RPMI8226 (cell line): ENCODE measurements around the gene INTS15.

Experiments used
- DNase-seq: peaks from one replicate; pipeline ENCODE4 v3.0.0-alpha.2; 2015

The INTS15 gene

DNA sequence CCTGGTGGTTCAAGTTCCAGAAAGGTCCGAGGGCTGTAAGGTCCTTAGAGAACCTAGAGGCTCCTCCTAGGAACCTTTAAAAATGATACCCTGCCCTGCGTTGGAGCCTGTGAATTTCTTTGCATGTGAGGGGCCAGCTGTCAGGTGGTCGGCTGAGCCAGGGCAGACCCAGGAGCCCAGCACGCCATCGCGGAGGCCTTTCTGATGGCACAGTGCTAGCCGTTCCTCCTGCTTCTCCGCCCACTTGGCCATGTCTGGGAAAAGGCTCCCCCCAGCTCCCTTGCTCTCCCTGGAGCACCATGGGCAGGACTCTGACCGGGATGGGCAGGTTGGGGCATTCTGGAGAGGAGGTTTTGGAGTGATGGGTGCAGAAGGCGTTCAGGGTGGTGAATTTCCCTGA, 54.9 kb downstream of the INTS15 start:
- DNase-seq, result no peak

DNA sequence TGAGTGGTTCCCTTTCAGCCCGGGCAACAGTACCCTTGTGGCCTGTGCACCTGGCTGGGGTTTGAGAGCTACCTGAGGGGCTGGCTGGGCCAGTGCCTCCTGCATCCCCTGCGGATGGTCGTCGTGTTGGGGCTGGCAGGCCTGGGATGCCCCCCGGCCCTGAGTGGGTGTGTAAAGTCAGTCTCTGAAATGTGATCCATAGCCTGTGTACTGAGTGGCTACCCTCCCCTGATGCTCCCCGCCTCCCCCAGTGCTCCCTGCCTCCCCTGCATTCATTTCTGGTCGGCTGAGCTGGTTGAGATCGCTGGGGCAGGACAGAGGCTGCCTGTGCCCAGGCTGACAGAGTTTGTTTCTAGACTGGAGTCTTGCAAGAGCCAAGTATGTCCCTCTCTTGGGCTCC, 56.6 kb downstream of the INTS15 start:
- DNase-seq, result no peak

DNA sequence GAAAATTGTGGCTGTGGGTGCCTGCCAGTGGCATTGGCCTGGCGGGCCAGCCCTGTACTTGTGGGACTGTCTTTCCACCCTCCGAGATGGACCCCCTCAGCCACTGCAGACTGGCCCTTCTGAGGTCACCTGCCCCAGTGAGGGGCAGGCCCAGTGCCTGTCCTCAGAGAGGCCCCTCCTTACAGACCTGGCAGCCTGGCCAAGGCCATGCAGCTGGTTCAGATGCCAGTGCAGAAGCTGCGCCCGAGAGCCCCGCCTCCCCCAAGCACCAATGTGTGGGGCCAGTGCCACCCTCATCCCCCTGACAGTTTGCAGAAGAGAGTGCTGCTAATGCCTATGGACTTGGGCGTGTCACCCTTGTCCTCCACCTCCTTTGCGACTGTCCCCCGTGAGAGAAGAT, 57.3 kb downstream of the INTS15 start:
- DNase-seq, result no peak

DNA sequence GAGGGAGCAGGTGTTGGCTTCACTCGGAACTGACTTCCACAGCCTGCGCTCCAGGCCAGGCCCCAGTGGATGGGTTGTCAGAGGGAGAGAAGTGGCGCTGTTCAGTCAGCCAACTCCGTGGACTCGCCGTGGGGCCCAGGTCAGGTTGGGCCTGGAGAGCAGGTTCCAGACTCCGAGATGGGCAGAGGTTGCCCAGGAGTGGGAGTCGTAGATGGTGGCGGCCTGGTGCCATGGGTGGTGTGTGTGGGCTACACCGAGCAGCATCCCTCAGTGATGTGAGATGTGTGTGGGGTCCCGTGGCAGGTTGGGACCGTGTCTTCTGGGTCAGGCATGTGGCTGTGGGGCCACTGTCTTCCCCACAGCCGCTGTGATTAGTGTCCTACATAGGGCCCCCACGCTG, 57.7 kb downstream of the INTS15 start:
- no peak for DNase-seq

DNA sequence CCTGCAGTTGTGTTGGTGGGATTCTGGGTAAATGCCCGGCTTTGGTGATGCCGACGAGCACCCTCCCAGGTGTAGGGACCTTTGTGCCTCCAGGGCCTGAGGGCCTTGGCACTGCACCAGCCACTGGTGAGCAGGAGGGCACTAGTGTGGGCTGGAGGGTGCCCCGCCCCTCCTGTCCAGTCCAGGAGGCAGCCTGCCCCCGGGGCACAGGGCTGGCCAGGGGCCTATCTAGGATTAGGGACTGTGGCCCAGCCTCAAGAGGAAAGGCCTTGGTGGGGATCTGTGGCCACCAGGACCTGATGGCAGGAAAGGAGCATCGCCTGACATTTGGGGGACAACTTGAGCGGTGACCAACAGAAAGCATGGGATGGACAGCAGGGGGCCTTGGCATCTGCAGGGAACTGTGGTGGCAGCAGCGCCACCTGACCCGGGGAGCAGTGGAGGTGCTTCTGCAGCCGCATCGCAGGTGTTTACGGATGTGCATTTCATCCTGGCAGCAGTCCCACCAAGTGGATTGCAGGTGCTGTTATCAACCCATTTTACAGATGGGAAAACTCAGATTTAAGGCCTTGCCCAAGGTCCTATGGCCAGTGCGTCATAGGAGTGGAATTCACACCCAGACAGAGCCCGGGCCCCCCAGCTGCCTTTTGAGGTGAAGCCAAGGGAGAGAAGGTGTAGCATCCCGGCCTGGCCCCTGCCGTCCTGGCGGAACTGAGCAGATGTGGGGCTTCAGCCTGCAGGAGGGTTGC, 58.4 kb downstream of the INTS15 start:
- no peak for DNase-seq

DNA sequence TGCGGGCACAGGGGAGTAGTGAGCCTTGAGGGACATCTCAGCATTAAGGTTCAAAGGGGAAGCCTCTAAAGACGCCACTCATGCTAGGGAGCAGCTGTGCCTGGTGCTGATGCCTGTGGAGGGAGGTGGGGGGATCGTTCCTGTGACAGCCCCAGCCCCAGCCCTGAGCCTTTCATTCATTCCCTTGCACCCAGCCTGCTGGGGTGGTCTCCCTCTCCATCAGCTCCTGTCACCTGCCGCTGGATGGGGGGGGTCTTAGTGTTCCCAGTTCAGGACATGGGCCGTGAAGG, 58.9 kb downstream of the INTS15 start:
- DNase-seq, result no peak

DNA sequence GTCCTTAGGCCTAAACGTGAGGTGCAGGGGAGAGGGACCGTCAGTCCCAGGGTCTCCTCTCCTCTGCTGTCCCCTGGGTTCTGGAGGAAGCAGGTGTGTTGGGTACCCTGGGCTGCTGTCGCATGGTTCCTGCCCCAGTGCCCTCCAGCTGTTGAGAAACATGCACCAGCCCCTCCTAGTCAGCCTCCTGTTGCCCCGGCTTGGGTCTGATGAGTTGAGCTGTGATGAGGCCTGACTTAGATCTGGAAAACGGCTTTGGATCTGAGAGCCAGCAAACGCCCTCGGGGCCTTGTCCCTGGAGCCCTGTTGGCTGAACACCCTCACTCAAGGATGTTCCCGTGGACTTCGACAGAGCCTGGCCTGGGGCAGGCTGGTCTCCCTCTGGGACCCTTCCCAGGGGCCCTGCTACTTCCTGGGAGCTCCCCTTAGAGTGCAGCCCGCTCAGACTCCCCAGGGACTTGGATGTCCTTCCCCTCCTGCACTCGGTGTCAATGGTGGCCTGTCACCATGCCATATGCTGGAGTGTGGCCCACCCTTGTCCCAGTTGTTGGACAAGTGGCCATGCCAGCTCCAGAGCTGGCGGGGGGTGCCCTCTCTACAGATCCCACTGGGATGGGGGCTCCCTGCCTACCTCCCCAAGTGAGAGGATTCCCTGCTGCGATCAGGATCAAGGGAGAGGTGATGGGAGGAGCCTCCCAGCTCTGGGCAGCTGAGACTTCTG, 59.6 kb downstream of the INTS15 start:
- DNase-seq, result no peak

DNA sequence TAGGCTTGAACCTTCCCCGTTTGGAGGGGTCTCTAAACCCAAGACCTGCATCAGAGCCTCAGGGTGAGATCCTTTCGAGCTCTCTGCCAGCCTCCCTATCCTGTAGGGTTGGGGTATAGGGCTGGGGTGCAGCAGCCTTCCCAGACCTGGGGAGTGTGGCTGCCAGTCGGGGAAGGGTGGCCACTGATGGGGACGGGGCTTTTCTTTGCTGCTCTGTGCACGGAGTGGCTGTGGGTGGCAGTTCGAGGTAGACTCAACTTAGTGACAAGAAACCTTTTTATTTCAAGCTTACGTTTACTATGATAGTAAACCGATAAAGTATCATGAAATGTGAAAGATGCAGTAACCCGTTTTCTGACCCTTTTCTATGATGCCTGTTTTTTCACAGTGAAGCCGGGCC, 60.3 kb downstream of the INTS15 start:
- DNase-seq, result no peak

DNA sequence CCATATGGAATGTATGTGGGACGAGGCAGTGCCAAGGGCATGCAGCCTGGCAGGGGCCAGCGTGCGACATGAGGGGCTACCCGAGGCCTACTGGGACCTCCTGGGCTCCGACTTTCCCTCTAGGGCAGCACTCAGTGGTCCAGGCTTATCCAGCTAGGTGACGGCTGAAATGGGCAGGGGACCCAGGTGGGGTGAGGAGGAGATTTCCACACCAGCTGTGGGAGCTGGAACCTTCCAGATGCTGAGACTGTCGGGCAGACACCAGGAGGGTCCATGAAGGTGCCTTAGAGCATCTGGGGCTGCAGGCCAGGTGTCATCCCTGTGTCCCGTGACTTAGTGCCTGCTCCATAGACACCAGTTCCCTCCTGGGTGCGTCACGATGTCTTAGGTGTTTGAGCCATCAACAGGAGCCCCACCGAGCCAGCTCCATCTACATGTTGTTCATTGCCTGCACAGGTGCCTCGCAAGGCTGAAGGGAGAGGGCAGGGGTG, 60.7 kb downstream of the INTS15 start:
- DNase-seq, result no peak

DNA sequence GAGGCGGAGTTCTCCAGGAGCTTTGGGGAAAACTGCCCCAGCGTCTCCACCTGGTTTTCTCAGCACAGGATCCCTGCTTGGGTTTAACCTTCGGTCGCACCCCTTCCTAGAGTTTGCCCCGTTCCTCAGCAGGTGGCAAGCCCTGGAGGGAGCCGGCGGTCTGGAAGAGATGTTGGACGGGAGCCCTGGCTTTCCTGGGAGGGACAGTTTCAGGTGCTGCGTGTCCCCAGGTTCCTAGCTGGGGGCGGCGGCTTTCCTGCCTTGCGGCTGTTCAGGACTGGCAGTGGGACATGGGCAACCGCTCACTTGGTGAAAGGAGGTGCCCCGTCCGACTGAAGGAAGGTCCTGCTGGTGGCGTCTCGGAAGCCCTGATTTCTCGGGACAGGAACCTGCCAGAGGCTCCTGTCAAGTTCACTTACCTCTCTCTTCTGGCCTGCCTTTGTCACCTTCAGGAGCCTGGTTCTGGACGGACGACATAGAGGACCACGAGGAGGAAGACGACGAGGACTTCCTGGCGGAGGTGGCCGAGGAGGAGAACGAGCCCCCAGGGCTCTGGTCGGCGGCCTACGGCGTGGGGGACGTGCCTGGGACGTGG, 62.1 kb downstream of the INTS15 start:
- no peak for DNase-seq

DNA sequence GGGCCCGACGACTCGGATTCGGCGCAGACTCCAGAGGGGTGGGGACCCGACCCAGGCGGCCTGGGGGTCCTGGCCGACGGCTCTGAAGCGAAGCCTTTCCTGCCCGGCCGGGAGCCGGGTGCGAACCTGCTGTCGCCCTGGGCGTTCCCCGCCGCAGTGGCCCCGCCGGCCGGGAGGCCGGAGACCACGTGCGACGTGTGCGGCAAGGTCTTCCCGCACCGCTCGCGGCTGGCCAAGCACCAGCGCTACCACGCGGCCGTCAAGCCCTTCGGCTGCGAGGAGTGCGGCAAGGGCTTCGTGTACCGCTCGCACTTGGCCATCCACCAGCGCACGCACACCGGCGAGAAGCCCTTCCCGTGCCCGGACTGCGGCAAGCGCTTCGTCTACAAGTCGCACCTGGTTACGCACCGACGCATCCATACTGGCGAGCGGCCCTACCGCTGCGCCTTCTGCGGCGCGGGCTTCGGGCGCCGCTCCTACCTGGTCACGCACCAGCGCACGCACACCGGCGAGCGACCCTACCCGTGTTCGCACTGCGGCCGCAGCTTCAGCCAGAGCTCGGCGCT, 62.7 kb downstream of the INTS15 start:
- no peak for DNase-seq

DNA sequence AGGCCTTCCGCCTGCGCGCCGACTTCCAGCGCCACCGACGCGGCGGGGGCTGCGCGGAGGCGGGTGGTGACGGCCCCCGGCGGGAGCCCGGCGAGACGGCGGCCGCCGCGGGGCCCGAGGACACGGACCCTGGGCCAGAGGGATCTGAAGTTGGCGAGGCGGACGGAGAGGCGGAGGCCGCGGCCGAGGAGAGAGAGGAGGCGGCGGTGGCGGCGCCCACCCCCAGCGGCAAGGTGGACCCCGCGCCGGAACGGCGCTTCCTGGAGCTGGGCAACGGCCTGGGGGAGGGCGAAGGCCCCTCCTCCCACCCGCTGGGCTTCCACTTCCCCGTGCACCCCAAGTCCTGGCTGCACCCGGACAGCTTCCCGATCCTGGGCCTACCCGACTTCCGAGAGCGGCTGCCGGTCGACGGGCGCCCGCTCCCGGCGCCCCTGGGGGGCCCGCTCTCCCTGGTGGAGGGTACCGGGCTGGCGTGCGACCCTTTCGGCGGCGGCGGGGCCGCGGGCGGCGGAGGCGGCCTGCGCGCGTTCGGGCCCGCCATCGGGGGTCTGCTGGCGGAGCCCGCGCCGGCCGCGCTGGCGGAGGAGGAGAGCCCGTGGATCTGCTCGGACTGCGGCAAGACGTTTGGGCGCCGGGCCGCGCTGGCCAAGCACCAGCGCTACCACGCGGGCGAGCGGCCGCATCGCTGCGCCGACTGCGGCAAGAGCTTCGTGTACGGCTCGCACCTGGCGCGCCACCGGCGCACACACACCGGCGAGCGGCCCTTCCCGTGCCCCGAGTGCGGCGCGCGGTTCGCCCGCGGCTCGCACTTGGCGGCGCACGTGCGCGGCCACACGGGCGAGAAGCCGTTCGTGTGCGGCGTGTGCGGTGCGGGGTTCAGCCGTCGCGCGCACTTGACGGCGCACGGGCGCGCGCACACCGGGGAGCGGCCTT, 63.5 kb downstream of the INTS15 start:
- no peak for DNase-seq

DNA sequence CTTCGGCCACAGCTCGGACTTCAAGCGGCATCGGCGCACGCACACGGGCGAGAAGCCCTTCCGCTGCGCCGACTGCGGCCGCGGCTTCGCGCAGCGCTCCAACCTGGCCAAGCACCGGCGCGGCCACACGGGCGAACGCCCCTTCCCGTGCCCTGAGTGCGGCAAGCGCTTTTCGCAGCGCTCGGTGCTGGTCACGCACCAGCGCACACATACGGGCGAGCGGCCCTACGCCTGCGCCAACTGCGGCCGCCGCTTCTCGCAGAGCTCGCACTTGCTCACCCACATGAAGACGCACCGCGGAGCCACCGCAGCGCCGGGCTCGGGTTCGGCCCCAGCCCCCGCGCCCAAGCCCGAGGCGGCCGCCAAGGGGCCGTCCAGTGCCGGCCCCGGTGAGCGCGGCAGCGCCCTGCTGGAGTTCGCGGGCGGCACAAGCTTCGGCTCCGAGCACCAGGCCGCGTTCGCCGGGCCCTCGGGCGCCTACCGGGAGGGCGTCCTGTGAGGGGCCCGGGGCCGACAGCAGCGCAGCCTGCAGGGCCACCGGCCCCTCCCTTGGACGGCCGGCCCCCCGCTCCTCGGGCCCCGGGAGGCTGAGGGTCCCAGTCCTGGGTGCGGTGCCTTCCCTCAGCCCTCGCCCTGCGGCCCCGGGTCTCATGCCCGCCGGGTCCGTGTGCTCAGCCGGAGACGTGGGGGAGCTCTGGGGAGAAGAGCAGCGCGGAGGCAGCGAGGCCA, 64.5 kb downstream of the INTS15 start:
- no peak for DNase-seq

DNA sequence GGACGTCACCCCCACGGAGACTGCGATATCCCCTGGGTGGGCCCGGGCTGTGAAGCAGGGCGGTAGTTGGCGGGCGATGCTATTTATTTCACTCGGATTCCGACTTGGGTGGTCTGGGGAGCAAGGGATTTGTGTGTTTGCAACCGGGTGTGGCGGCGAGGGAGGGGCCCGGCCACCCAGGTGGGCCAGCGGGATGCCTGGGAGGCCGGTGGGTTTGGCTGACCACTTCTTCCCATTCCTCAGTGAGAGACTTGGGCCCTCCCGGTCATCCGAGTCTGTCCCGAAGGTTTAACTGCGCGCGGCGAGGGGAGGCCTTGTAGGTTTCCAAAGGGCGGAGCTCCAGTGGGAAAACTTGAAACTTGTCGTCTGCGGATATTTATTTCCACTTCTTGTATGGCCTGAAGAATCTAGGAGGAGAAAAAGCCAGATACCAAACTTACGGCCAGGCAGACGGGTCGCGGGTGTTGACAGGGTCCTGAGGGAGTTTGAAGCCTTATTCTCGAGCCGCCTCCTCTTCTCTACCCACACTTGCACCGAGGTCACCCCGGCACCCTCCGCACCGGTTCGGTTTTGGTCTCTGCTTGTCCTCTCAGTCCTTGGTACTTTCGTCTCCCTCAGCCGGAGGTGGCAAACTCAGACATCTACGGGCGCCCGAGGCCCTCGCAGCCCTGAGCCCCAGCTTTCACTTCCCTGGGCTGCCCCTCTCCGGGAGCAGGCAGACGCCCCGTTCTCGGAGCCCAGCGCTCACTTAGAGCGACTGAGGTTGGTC, 65.2 kb downstream of the INTS15 start:
- no peak for DNase-seq

DNA sequence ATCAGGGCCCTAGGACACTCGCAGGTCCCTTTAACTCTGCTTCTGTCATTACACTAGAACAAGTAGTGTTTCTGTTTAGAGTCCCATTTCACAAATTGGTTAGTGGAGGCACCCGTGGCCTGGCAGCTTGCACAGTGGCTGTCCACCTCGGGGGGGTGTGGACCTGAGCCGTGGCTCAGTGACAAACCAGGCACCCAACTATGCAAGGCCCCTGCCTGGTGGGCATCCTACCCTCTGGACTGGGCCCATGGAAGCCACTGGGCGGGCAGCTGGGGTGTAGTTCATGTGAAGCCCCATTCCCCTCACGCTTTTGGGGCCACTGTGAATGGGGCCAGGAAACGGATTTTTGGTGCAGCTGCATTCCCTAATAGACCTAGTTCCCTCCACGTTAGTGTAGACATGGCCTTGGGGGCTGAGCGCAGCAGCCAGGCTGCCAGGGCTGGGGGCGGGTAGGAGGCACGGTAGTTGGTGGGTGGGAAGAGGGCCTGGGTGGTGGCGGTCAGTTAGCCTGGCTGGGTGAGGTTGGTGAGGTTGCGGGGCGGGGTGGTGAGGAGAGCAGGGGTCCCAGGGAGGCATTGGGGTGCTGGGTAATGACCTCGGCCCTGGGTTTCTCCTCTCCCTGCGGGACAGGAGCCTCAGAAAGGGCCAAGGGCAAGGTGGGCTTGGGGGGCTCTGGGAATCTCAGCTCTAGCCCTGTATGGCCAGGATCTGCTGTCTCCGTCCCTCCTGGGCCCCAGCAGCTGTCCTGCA, 66.0 kb downstream of the INTS15 start:
- DNase-seq, result no peak

DNA sequence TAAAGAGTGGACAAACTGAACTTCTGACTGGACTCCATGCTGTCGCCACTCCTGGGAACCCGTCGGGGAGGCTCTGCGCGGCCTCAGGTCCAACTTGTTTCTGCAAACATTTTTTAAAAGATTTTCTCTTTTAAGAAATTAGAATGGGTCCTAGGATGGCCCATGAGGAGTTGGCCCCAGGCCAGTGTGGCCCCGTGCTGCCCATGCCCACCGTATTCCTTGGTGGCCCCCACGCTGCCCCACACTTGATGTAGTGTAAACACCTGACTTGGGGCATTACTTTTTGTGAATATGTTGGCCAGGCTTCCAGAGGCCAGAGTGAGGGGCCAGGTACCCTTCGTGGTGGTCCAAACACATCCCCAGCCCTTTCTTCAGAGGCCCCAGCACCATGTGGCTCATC, 66.6 kb downstream of the INTS15 start:
- no peak for DNase-seq
